IMR-90 (cell line): ENCODE measurements around the gene SDK1. TPM values are rescaled to one million over a fixed set of nuclear protein-coding genes. Genes with fewer than 3 reads are reported as not detected.

Source experiments
- ATAC-seq: fragments of 200-7000 bp; cut with Tn5 transposase; 2 replicates; pipeline ENCODE4 v1.9.1; 2020; ENCODE audit warnings: low read depth, mild to moderate bottlenecking, moderate library complexity
- BruUV-seq: library from RNA; stranded (reverse); fragments of 400-500 nt; replicated peaks from 2 replicates; lab custom pipeline; 2021; lab: Mats Ljungman, UMichigan
- CTCF ChIA-PET: fragments of 300-600 bp; formaldehyde crosslinking; extraction: SDS; loops from one replicate; lab custom pipeline; 2021; ENCODE audit warnings: antibody characterized with exemption; lab: Yijun Ruan, JAX
- POLR2A ChIA-PET: fragments of 300-600 bp; sonication (Branson Sonifier 250); formaldehyde crosslinking; loops from one replicate; lab custom pipeline; 2022; ENCODE audit warnings: antibody characterized with exemption; ENCODE audit not compliant: unreplicated experiment; lab: Charles Lee
- DNase-seq: peaks from one replicate; pipeline ENCODE4 v3.0.0; 2013
- H2AFZ ChIP-seq: replicated peaks from 2 replicates; pipeline ENCODE3; 2013; ENCODE audit warnings: low read length, mild to moderate bottlenecking; ENCODE audit not compliant: poor library complexity
- H2AK5ac ChIP-seq: 2 replicates; pipeline ENCODE4 v1.6.1; 2013; ENCODE audit warnings: low read depth, low read length, inconsistent platforms
- H2AK9ac ChIP-seq: replicated peaks from 2 replicates; pipeline ENCODE3; 2013; ENCODE audit warnings: mild to moderate bottlenecking, low read depth, low read length, moderate library complexity; ENCODE audit not compliant: poor library complexity
- H2BK120ac ChIP-seq: 2 replicates; pipeline ENCODE4 v1.6.1; 2013; ENCODE audit warnings: low read depth, low read length, inconsistent platforms
- H2BK15ac ChIP-seq: 3 replicates; pipeline ENCODE4 v1.6.1; 2013; ENCODE audit warnings: low read depth, low read length, inconsistent platforms
- H2BK20ac ChIP-seq: 2 replicates; pipeline ENCODE4 v1.6.1; 2013; ENCODE audit warnings: low read depth, mild to moderate bottlenecking, inconsistent platforms, low read length, moderate library complexity
- H2BK5ac ChIP-seq: 2 replicates; pipeline ENCODE4 v1.6.1; 2013; ENCODE audit warnings: mild to moderate bottlenecking, low read depth, low read length, inconsistent platforms; ENCODE audit not compliant: poor library complexity, severe bottlenecking
- H3K14ac ChIP-seq: replicated peaks from 2 replicates; pipeline ENCODE4 v1.6.1; 2013; ENCODE audit warnings: low read depth, low read length, inconsistent platforms
- H3K18ac ChIP-seq: 2 replicates; pipeline ENCODE4 v1.6.1; 2013; ENCODE audit warnings: low read depth, low read length, control low read depth
- H3K23ac ChIP-seq: 2 replicates; pipeline ENCODE4 v1.6.1; 2013; ENCODE audit warnings: low read depth, low read length, inconsistent platforms
- H3K27ac ChIP-seq: 2 replicates; pipeline ENCODE4 v1.5.1; 2013; ENCODE audit warnings: mild to moderate bottlenecking, control low read depth, low read length; ENCODE audit not compliant: insufficient read depth
- H3K27me3 ChIP-seq: 2 replicates; pipeline ENCODE4 v1.6.1; 2013; ENCODE audit warnings: low read length; ENCODE audit not compliant: control insufficient read depth, insufficient read depth
- H3K36me3 ChIP-seq: 2 replicates; pipeline ENCODE4 v1.6.1; 2013; ENCODE audit warnings: low read length, mixed read lengths; ENCODE audit not compliant: control insufficient read depth, insufficient read depth
- H3K4ac ChIP-seq: 2 replicates; pipeline ENCODE4 v1.6.1; 2013; ENCODE audit warnings: low read depth, low read length, inconsistent platforms
- H3K4me1 ChIP-seq: 2 replicates; pipeline ENCODE4 v1.6.1; 2013; ENCODE audit warnings: low read length, mixed read lengths; ENCODE audit not compliant: control insufficient read depth, insufficient read depth
- H3K4me2 ChIP-seq: 2 replicates; pipeline ENCODE4 v1.6.1; 2013; ENCODE audit warnings: low read depth, mild to moderate bottlenecking, control low read depth, low read length, moderate library complexity
- H3K4me3 ChIP-seq: 2 replicates; pipeline ENCODE4 v1.5.1; 2013; ENCODE audit warnings: low read depth, mild to moderate bottlenecking, control low read depth, low read length, moderate library complexity; ENCODE audit not compliant: insufficient read depth
- H3K56ac ChIP-seq: 2 replicates; pipeline ENCODE4 v1.6.1; 2013; ENCODE audit warnings: low read length, inconsistent platforms; ENCODE audit not compliant: insufficient read depth; ENCODE audit errors: extremely low read depth
- H3K79me1 ChIP-seq, 2 experiments: 2 replicates each; pipeline ENCODE4 v1.6.1; 2013; ENCODE audit warnings: low read length in 2 of 2, inconsistent platforms in 1 of 2, low read depth in 1 of 2
- H3K9ac ChIP-seq: 2 replicates; pipeline ENCODE4 v1.6.1; 2013; ENCODE audit warnings: low read depth, low read length, control low read depth
- H3K9me1 ChIP-seq: 2 replicates; pipeline ENCODE4 v1.6.1; 2013; ENCODE audit warnings: low read length, inconsistent platforms; ENCODE audit not compliant: insufficient read depth
- H3K9me3 ChIP-seq: 2 replicates; pipeline ENCODE4 v1.6.1; 2013; ENCODE audit warnings: low read length; ENCODE audit not compliant: control insufficient read depth, insufficient read depth
- H4K20me1 ChIP-seq: 2 replicates; pipeline ENCODE4 v1.6.1; 2013; ENCODE audit warnings: low read length, inconsistent platforms; ENCODE audit not compliant: insufficient read depth
- H4K5ac ChIP-seq: 2 replicates; pipeline ENCODE4 v1.6.1; 2013; ENCODE audit warnings: mild to moderate bottlenecking, low read depth, low read length, control low read depth
- H4K8ac ChIP-seq, 2 experiments: 2 replicates each; pipeline ENCODE4 v1.6.1; 2013; ENCODE audit warnings: low read depth in 2 of 2, low read length in 2 of 2, control low read depth in 1 of 2, inconsistent platforms in 1 of 2
- H4K91ac ChIP-seq: 2 replicates; pipeline ENCODE4 v1.6.1; 2013; ENCODE audit warnings: low read depth, low read length, inconsistent platforms; ENCODE audit not compliant: insufficient read depth
- CEBPB ChIP-seq: IDR thresholded peaks from 2 replicates; pipeline ENCODE4 v1.6.1; 2012; ENCODE audit warnings: low read depth, low read length, improper control_type of control experiment
- RCOR1 ChIP-seq: IDR thresholded peaks from 2 replicates; pipeline ENCODE4 v1.6.1; 2012; ENCODE audit warnings: mild to moderate bottlenecking, low read length, improper control_type of control experiment; ENCODE audit not compliant: insufficient replicate concordance
- WGBS, 2 experiments: methylation state at CpG; one replicate each; pipeline versions ENCODE4 v1.1.5 to v1.1.7; 2013; ENCODE audit warnings: missing lambda C conversion rate in 2 of 2; ENCODE audit not compliant: insufficient read length in 1 of 2; ENCODE audit errors: extremely low coverage in 2 of 2; 5-methylcytosine and 5-hydroxymethylcytosine counted together
- dilution Hi-C: fragments of 300-500 bp; cut with HindIII; formaldehyde crosslinking; loops from one replicate; pipeline ENCODE4 v1.14.3; 2018; ENCODE audit warnings: low sequenced_read_pairs; ENCODE audit not compliant: unreplicated experiment
- in situ Hi-C: fragments of 300-500 bp; cut with MboI; formaldehyde crosslinking; loops from 3 replicates; pipeline ENCODE4 v1.14.3; 2019; ENCODE audit warnings: low sequenced_read_pairs, inconsistent platforms, mixed read lengths
- intact Hi-C: fragments of 100-400 bp; cut with micrococcal nuclease; formaldehyde crosslinking; loops from 2 replicates; pipeline ENCODE4 v1.10.0; 2022
- polyA plus RNA-seq, 3 experiments: library from polyadenylated mRNA; depleted of rRNA; stranded (reverse); fragments of >200 nt; gene quantifications; 2 replicates each; pipeline ENCODE4 v1.2.3, GENCODE V29; 2012; ENCODE audit warnings: low replicate concordance in 1 of 3
- total RNA-seq: library from RNA; depleted of rRNA; stranded (reverse); fragments of >200 nt; gene quantifications from 2 replicates; pipeline ENCODE4 v1.2.3, GENCODE V29; 2012

The SDK1 gene
- total and polyA plus RNA-seq, 2 of the 4 experiments (the other 2 are of a cell fraction): 1.5 to 1.6 TPM

DNA sequence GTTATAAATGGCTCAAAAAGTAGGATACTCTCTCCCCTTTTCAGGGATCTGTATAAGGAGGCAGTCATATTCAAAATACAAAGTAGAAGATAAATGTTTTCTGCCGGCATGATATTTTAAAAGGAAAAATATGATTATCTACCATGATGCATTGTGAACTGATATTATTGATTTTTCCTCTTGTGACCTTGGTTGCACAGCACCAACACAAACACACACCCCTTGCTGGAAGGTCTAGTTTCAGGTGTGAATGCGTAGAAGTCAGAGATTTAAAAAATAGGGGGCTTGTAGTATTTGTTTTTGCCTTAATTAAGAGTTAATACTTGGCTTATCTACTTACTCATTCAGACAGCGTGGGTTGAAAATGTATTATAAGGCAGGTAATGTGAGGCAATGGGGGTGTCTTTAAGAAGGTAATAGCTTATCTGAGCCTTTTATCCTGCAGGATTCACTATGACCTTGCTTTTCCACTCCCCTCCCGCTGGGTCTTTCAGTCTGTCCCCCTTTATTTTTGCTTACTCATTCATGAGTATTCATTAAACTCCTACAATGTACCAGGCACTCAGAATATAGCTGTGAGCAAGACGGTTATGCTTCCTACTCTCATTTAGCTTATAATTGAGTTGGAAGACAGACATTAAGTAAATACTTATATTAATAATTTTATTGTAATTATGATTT lies 390.6 kb downstream of the SDK1 start:
- Histone ChIP-seq H2BK5ac (no peak overlapping the region), H2BK20ac (no peak overlapping the region), H2AK5ac (no peak overlapping the region), H3K4me1 (no peaks in the 10 kb centered on the region), H3K4ac (no peak overlapping the region), H2BK120ac (no peak overlapping the region), H3K27ac (no peak overlapping the region), H4K91ac (no peak overlapping the region), H3K79me1 (no peaks in the 10 kb centered on the region), H2AK9ac (no peak overlapping the region), H4K20me1 (no peaks in the 10 kb centered on the region), H3K18ac (no peak overlapping the region), H3K4me3 (no peak overlapping the region), H3K36me3 (no peaks in the 10 kb centered on the region), H4K8ac (no peak overlapping the region), H3K9me3 (peaks cover 9% of the 10 kb centered on the region; the same call in 1 of the 2 replicates), H3K23ac (no peak overlapping the region), H2AFZ (no peak overlapping the region), H3K56ac (no peak overlapping the region), H3K27me3 (no peaks in the 10 kb centered on the region), H3K14ac (no peak overlapping the region), H3K4me2 (no peak overlapping the region), H3K9me1 (no peaks in the 10 kb centered on the region), H4K5ac (no peak overlapping the region), H3K9ac (no peak overlapping the region), H2BK15ac (no peak overlapping the region)
- DNase-seq: no peak
- ATAC-seq: no peak
- intact Hi-C loops: no loop called here
- TF ChIP-seq CEBPB (no peak), RCOR1 (no peak)
- CTCF ChIA-PET: no interaction called here
- POLR2A ChIA-PET: no interaction called here
- WGBS, 2 experiments: 60% methylated on average over 1 of the region's 5 CpGs; no CpG with 5 or more reads in 1 of the 2 experiments
- BruUV-seq: no TSS peak
- in situ Hi-C loops: no loop called here
- dilution Hi-C loops: no loop called here
